NB4 (cell line): Measurements from ENCODE around the gene OIT3.

Experiments used
- CTCF ChIP-seq: IDR thresholded peaks from one replicate; pipeline ENCODE4 v1.5.1; 2012; ENCODE audit warnings: low read depth, low read length
- MYC ChIP-seq: IDR thresholded peaks from 2 replicates; pipeline ENCODE4 v1.6.1; 2011; ENCODE audit warnings: low read depth, low read length
- POLR2A ChIP-seq: IDR thresholded peaks from 2 replicates; pipeline ENCODE4 v1.6.1; 2011; ENCODE audit warnings: mild to moderate bottlenecking; ENCODE audit not compliant: insufficient read length; ENCODE audit errors: extremely low read depth

DNA sequence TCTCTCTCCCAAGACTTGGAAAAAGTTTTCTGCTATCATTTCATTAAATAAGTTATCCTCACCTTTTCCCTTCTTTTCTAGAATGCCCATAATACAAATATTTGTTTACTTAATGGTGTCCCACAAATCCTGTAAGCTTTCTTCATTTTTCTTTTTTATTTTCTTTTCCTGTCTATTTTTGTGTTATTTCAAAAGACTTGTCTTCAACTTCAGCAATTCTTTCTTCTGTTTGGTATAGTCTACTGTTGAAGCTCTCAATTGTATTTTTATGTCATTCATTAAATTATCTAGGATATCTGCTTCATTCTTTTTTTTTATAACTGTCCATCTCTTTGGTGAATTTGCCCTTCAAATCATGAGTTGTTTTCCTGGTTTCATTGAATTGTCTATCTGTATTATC lies 86.2 kb downstream of the OIT3 start:
- TF ChIP-seq POLR2A = no peak
- TF ChIP-seq CTCF = no peak
- no peak for TF ChIP-seq MYC
